ENCODE results near the gene PRDM16.
"Not testable (repeated sequence)": the region's sequence is repeated elsewhere in the genome, so short reads cannot be mapped to it uniquely, and the experiment has no call there.

Gene PRDM16

GRCh38 chr1:3084726-3085125 is 15.7 kb downstream of the PRDM16 start:
- no peak for DNase-seq

GRCh38 chr1:3085721-3086120 is 16.7 kb downstream of the PRDM16 start:
- DNase-seq: no peak

DNA sequence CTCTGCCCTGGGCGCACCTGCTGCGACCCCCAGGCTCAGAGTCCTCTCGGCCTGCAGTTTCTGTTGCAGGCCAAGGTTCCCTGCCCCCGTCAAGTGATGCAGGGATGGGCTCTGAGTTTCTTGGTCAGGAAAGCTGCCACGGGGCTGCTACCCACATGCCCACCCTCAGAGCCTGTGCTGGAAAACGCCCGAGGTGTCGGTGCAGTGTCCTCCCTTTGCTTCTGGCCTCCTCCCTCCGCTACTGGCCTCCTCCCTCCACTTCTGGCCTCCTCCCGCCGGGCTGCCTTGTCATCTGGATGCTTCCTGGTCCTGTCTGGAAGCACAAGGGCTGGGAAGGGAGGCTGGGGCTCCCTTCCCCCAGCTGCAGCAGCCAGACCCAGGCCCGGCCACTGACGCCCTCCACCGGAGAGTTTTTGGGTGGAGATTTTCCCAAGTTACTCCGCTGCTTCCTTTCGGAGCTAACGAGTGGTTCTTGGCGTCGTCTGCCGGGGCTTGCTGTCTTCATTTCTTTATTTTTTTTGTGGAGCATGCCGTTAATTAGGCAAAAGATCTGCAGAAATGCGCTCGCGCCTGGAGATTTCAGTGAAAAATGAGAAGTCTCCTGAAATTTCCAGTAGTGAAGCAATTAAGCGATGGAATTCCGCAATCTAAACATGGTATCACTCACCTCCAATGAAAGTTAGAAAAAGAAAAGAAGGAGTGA is 17.4 kb downstream of the PRDM16 start:
- DNase-seq: no peak

GRCh38 chr1:3087049-3087448 is 18.0 kb downstream of the PRDM16 start:
- DNase-seq: no peak

DNA sequence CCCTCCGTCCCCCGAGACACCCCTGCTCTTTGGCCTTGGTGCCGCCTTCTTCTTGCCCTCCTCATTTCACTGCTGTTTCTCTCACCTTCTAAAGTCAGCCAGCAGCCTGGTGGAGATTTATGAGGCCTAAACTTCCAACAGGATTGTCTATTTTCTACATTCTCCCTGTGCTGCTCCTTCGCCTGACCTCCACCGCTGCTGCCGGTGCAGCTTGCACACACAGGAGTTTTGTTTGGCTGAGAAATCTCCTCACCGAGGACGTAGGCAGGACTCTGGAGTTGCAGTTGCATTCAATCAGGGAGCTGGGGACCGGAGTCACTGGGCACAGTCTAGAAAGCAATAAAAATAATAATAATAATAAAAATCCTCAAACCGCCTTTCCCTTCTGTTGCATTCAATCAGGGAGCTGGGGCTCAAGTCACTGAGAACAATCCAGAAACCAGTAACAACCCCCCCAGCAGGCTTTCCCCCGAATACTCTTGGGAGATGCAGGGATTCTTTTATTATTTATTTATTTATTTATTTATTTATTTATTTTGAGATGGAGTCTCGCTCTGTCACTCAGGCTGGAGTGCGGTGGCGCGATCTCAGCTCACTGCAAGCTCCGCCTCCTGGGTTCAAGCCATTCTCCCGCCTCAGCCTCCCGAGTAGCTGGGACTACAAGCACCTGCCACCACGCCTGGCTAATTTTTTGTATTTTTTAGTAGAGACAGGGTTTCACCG is 19.1 kb downstream of the PRDM16 start:
- DNase-seq: not testable (repeated sequence)

- no peak for DNase-seq
Observed at GRCh38 chr1:3089490-3089889, 20.5 kb downstream of the PRDM16 start.

DNA sequence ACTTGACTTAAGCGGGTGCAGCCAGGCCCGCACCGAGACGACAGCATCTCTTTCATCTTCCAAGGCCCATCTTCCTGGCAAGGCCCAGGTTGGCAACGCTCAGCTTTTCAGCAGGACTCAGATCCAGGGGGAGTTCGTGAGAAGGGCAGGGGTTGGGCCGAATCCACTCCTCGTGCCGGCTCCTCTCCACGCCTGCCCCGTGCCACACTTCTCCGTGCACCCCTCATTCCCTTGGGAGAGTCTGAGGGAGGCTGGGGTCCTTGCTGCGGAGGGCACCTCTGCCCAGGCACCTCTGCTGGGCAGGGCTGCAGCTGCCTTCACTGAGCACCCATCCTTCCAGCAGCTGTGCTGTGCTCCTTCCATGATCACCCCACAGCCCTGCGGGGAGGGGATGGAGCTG is 22.3 kb downstream of the PRDM16 start:
- no peak for DNase-seq

DNA sequence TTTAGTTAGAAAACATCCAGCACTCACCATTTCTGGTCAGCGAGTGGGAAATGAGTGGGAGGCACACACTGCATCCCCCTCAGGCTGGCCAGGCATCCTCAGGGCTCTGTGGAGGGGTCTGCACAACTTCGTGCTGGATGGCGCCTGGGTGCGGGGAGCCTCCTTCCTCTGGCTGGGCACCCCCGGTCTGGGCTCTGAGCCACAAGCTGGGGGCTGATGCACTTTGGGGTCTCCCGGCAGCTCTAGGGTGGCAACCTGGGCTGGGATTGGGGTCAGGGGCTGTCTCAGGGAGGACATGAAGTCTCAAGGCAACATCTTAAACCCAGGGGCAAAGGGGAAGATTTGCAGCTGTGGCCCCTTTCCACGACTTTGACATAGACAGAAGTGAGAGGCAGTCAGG is 23.5 kb downstream of the PRDM16 start:
- DNase-seq: no peak

- DNase-seq: no peak
Observed at GRCh38 chr1:3093898-3094626, 25.1 kb downstream of the PRDM16 start.

DNA sequence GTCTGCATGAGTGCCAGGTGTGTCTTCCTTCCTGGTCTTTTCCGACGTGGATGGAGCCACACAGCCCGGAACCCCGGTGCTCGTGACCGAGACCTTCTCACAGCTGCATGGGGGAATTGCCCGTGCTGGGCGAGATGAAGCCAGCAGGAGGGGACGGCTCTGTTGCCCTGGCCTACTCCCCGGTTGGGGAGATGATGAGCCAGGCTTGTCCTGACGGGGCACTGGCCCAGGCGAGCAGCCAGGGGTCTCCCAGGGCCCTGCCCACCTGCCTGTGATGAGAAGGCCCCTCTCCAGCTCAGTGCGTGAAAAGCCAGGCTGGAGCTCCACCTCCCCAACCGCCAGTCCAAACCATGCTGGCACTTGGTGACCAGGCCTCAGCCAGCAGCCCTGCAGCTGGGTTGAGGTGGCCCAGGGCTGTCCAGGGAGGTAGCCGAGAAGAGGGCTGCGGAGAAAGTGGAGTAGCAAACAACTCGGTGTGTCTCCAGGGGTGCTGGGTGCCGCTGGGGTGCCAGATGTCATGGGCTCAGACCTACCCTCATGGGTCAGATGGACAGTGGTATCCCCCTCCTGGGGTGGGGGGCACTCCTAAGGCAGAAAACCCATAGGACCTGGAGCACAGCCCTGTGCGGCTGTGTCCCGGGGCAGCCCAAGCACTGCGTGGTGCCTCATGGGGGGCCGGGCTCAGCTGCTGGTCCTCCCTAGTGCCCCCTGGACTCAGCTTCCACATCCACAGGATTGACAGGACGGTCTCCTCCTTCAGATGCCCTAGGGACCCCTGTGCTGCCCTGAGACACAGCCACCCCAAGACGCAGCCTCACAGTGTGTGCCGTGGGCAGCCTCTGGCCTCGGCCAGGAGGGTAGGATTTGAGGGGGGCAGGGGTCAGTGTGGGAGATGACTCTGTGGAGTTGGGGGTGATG is 26.1 kb downstream of the PRDM16 start:
- DNase-seq: no peak

GRCh38 chr1:3096345-3096744 is 27.3 kb downstream of the PRDM16 start:
- DNase-seq: no peak

- DNase-seq: no peak
Observed at GRCh38 chr1:3097231-3097630, 28.2 kb downstream of the PRDM16 start.

DNA sequence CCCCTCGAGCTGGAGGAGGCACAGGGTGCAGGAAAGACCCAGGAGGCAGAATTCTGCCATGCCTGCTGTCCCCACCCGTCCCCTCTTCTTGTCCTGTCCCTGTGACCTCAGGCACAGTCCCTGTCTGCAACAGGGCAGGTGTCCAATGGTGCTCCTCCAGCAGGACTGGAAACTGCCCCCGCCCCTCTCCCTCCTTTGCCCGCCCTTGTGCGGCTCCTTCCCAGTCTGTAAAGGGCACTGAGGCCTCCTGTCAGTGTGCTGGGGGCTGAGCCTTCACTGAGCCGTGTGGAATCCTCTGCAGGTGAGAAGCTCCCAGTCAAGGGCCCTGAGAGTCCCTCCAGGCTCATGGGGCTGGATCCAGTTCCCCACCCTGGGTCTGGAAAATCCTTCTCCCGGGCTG is 28.9 kb downstream of the PRDM16 start:
- no peak for DNase-seq

- no peak for DNase-seq
Observed at GRCh38 chr1:3099861-3100260, 30.9 kb downstream of the PRDM16 start.

DNA sequence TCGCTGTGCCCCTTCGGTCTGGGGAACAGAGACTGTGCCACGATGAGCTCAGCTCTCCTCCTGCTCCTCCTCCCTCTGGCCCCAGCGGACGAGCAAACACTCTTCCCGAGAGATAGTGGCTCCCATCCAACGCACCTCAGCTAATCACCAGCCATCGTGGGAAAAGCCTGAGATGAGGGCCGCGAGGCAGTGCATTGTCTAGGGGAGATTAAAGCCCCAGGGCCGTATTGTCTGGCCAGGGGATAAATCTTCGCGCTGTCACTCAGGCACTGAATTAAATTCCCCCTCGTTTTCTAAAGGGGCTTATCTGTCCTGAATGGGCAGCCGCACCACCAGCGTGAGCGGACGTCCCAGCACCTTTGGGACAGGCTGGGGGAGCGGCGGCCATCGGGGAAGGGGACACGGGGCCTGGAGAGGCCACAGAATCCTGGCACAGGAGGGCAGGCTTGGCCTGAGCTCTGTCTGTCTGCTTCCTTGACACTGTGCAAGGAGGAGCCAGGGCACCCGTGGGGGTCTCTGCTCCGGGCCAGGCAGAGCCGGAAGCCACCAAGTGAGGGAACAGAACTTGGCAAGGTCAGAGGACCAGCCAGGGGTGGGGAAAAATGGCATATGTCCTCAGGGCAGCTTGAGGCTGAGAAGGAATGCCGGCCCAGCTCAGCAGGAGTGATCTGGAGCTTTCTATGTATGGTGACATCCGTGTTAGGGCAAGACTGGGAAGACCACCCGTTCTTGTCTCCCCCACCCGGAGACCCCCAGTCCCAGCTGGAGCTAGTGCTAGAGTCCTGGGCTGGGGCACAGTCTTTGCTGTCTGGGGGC is 32.3 kb downstream of the PRDM16 start:
- no peak for DNase-seq

- DNase-seq: no peak
Observed at GRCh38 chr1:3102641-3103040, 33.6 kb downstream of the PRDM16 start.

DNA sequence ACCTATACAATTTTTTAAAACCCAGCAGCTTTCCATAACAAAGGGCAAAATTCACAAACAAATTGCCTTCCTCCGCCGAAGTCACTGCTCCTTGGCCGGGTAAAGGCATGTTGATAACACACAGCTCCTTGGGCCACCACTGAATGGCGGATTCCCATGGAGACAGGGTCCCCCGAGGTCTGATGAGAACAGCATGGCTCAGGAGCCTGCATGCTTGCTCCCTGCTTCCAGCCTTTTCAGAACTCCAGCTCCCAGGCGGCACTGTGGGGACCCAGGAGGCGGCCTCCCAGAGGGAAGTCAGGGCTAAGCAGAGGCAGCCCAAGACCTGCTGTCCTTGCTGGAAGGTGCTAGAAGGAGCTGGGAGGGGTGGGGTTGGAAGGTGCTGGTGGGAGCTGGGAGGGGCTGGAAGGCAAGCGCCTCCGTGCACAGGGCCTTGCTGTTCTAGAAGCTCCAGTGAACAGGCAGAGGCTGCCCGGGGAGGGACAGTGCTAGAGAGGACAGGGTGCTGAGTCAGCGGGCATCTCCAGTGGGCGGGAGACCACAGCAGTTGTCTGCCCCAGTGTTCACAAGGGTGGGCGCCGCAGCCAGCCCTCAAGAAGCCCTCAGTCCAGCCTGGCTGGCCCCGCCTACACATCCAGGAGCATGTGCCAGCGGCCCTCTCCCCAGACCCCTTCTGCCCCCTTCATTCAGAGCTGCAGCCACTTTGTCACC is 35.1 kb downstream of the PRDM16 start:
- DNase-seq: no peak

DNA sequence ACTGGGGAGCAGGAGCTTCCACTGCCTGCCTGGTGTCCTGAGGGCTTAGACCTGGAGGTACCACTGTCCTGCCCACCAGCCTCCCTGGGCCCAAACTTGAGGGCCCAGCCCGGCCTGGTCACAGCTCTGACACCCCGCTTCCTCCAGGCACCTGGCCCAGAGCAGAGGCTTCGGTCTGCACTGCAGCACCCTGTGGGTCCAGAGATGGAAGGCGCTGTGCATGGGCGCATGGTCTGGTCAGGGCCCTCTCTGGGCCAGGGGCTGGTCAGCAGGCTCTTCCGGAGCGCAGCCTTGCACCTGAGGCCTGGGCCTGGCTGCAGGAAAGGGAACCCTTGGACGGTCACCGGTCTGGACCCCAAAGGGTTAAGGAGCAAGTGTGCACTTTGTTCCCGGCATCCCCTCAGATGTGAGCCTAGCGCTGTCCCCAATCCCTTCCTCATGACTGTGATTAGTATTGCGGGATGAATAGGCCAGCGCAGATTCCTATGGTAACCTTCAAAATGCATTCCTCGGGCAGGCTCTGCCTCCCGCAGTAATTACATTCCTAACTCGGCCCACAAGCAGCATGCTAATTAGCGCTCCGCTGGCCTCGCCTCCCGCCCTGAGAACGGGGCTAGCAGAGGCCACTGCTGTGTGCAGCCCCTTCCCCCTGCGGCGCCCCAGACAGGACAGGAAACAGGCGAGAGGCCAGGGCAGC is 36.3 kb downstream of the PRDM16 start:
- no peak for DNase-seq

DNA sequence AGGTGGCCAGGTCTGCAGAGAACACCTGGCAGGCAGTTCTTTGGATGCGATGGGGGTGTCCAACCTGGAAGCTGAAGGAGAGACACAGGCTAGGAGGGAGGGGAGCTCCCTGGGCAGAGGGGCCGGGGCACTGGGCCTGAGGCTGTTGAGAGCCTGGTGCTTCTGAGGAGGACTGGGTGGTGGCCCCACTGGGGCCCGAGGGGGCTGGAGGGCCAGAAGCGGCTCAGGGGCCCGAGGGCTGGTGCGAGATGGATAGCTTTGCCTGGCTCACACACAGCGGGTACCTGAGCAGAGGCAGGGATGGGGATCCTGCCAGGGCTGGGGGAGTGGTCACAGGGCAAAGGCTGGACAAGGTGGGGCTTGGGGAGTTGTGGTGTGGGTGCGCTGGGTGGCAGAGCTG is 37.2 kb downstream of the PRDM16 start:
- DNase-seq: no peak

- DNase-seq: no peak
Observed at GRCh38 chr1:3107201-3107600, 38.2 kb downstream of the PRDM16 start.

DNA sequence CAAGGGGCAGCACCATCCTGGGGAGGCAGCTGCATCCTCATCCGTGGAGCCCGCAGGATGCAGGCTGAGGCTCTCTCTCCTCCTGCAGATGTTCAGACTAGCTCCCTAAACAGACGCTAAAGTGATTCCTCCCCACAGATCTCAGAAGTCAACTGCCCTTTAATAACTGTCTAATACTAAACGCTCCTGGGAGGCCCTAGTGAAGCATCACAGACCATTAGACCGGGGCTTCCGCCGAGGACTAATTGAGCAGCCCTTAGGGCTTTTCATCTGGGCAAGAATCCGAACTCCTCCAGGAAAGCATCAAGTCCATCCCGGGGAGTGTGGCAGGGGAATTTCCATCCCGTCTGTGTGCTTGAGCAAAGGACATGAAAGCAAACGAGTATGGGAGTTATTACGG is 40.4 kb downstream of the PRDM16 start:
- no peak for DNase-seq
